Measurements from ENCODE around the gene TCF4.

- TF ChIP-seq CTCF (IDR thresholded peaks at IDR 0.05) (no peak), RAD21 (IDR thresholded peaks at IDR 0.05; ENCODE audit: low read length) (no peak), EZH2phosphoT487 (IDR thresholded peaks at IDR 0.05; ENCODE audit: borderline replicate concordance, low read depth) (no peak), NRF1 (IDR thresholded peaks at IDR 0.05; ENCODE audit: low read depth, low read length) (no peak), MXI1 (IDR thresholded peaks at IDR 0.05; ENCODE audit: low read depth, low read length) (no peak), REST (IDR thresholded peaks at IDR 0.05; ENCODE audit: low read depth, low read length) (no peak)
- TF ChIP-seq, protein P1, sequence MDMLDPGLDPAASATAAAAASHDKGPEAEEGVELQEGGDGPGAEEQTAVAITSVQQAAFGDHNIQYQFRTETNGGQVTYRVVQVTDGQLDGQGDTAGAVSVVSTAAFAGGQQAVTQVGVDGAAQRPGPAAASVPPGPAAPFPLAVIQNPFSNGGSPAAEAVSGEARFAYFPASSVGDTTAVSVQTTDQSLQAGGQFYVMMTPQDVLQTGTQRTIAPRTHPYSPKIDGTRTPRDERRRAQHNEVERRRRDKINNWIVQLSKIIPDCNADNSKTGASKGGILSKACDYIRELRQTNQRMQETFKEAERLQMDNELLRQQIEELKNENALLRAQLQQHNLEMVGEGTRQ (IDR thresholded peaks at IDR 0.05; ENCODE audit: borderline replicate concordance, low read depth, low read length) = no peak
- TF ChIP-seq, protein P2, sequence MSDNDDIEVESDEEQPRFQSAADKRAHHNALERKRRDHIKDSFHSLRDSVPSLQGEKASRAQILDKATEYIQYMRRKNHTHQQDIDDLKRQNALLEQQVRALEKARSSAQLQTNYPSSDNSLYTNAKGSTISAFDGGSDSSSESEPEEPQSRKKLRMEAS (IDR thresholded peaks at IDR 0.05; ENCODE audit: low read depth) = no peak
Observed at GRCh38 chr18:55607773-55608172, 19.8 kb upstream of the TCF4 start.
